Activated CD4-positive, alpha-beta T cell treated with anti-CD3 and anti-CD28 coated beads for 36 hours (primary cell): ENCODE results near the gene PHLDA2. TPM values are rescaled to one million over a fixed set of nuclear protein-coding genes. Genes with fewer than 3 reads are reported as not detected.
"Not testable (repeated sequence)": the region's sequence is repeated elsewhere in the genome, so short reads cannot be mapped to it uniquely, and the experiment has no call there.

Experiments used
- ATAC-seq: fragments of 200-7000 bp; cut with Tn5 transposase; one replicate; pipeline ENCODE4 v1.10.0; 2021; ENCODE audit warnings: mild to moderate bottlenecking, moderate library complexity
- CTCF ChIA-PET: fragments of 350-600 bp; sonication (Branson Sonifier 250); formaldehyde crosslinking; loops from one replicate; lab custom pipeline; 2021; ENCODE audit warnings: antibody characterized with exemption; lab: Charles Lee
- POLR2A ChIA-PET: fragments of 350-600 bp; sonication (Branson Sonifier 250); formaldehyde crosslinking; loops from one replicate; lab custom pipeline; 2021; ENCODE audit warnings: antibody characterized with exemption, inconsistent platforms; lab: Charles Lee
- DNase-seq: peaks from one replicate; pipeline ENCODE4 v3.0.0-alpha.2; 2020
- H3K27ac Mint-ChIP-seq: one replicate; pipeline ENCODE4 v1.8.0; 2021; ENCODE audit warnings: mixed read lengths
- H3K27me3 Mint-ChIP-seq: one replicate; pipeline ENCODE4 v1.8.0; 2021; ENCODE audit warnings: mixed read lengths
- H3K36me3 Mint-ChIP-seq: one replicate; pipeline ENCODE4 v1.8.0; 2021; ENCODE audit warnings: low read depth, mixed read lengths
- H3K4me1 Mint-ChIP-seq: one replicate; pipeline ENCODE4 v1.8.0; 2021; ENCODE audit warnings: mixed read lengths
- H3K4me3 Mint-ChIP-seq: one replicate; pipeline ENCODE4 v1.8.0; 2021; ENCODE audit warnings: mild to moderate bottlenecking, moderate library complexity, mixed read lengths
- H3K9me3 Mint-ChIP-seq: one replicate; pipeline ENCODE4 v1.8.0; 2021; ENCODE audit warnings: low read depth, mixed read lengths
- intact Hi-C, 2 experiments: fragments of 100-400 bp; cut with DNase I in 1 of 2; cut with micrococcal nuclease in 1 of 2; formaldehyde crosslinking; loops; one replicate each; pipeline versions ENCODE4 v1.14.2 to v1.15.1; 2022 to 2024; cut with DNase I, micrococcal nuclease
- total RNA-seq, 2 experiments: library from RNA; stranded (reverse); gene quantifications; one replicate each; pipeline ENCODE4 v1.2.3, GENCODE V29; 2021

Gene PHLDA2
- total RNA-seq, 2 experiments from 2014 or later, result 3.1 to 3.7 TPM

GRCh38 chr11:2913776-2914175, 15.4 kb downstream of the PHLDA2 start:
- Mint-ChIP-seq H3K9me3 (no peaks in the 10 kb centered on the region), H3K4me1 (peaks cover 5% of the 10 kb centered on the region), H3K27me3 (no peaks in the 10 kb centered on the region), H3K27ac (no peak overlapping the region), H3K36me3 (no peaks in the 10 kb centered on the region), H3K4me3 (no peak overlapping the region)
- ChIA-PET POLR2A (no interaction called here), CTCF (interaction anchor here (0.7 to 1.0 kb wide), 2 partner anchors 11 to 18 kb away, joined by 3 read pairs; no protein-coding TSS in a partner anchor)
- DNase-seq, result no peak
- intact Hi-C loops, result no loop called here
- ATAC-seq, result no peak

GRCh38 chr11:2913019-2913431, 16.2 kb downstream of the PHLDA2 start:
- ATAC-seq, result no peak
- CTCF ChIA-PET, result no interaction called here
- POLR2A ChIA-PET, result no interaction called here
- DNase-seq, result no peak
- no peaks in the 10 kb centered on the region for H3K9me3 Mint-ChIP-seq
- no peaks in the 10 kb centered on the region for H3K27me3 Mint-ChIP-seq
- H3K36me3 Mint-ChIP-seq, result no peaks in the 10 kb centered on the region
- no peak overlapping the region for H3K27ac Mint-ChIP-seq
- no peak overlapping the region for H3K4me3 Mint-ChIP-seq
- H3K4me1 Mint-ChIP-seq, result peaks cover 5% of the 10 kb centered on the region
- intact Hi-C loops, result no loop called here

DNA sequence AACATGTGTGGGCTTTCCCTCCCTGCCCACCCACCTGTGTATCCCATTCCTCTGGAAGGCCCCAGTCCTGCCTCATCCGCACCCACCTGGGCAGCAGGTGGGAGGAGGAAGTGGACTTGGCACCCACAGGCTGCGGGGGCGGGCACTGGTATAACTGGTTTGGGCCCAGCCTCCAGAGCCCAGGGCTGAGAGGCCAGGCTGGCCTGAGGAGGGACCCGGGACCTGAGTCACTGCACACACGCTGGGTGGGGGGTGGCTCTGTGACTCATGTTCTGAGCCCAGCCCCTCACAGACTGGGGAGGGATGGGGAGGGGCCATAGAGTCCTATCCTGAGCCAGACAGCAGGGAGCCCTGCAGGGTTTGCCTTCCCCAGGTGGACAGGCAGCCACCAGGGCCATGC, 16.7 kb downstream of the PHLDA2 start:
- H3K9me3 Mint-ChIP-seq, result no peaks in the 10 kb centered on the region
- intact Hi-C loops, result no loop called here

GRCh38 chr11:2911785-2912391, 17.3 kb downstream of the PHLDA2 start:
- H3K4me3 Mint-ChIP-seq, result no peak overlapping the region
- H3K27me3 Mint-ChIP-seq, result no peaks in the 10 kb centered on the region
- no peak for DNase-seq
- ChIA-PET POLR2A (interaction anchor here (0.7 kb wide), 1 partner anchor 136 kb away, joined by 3 read pairs; no protein-coding TSS in a partner anchor), CTCF (no interaction called here)
- intact Hi-C loops, result no loop called here
- H3K4me1 Mint-ChIP-seq, result peaks cover 5% of the 10 kb centered on the region
- ATAC-seq, result no peak
- no peaks in the 10 kb centered on the region for H3K36me3 Mint-ChIP-seq
- no peaks in the 10 kb centered on the region for H3K9me3 Mint-ChIP-seq
- no peak overlapping the region for H3K27ac Mint-ChIP-seq

More for the DNA sequence above, 16.7 kb downstream of the PHLDA2 start:
- Mint-ChIP-seq H3K4me1 (peaks cover 5% of the 10 kb centered on the region), H3K36me3 (no peaks in the 10 kb centered on the region), H3K27me3 (no peaks in the 10 kb centered on the region), H3K4me3 (no peak overlapping the region), H3K27ac (no peak overlapping the region)
- ChIA-PET CTCF (no interaction called here), POLR2A (no interaction called here)
- DNase-seq (no peak), ATAC-seq (peak; percentile 59)

DNA sequence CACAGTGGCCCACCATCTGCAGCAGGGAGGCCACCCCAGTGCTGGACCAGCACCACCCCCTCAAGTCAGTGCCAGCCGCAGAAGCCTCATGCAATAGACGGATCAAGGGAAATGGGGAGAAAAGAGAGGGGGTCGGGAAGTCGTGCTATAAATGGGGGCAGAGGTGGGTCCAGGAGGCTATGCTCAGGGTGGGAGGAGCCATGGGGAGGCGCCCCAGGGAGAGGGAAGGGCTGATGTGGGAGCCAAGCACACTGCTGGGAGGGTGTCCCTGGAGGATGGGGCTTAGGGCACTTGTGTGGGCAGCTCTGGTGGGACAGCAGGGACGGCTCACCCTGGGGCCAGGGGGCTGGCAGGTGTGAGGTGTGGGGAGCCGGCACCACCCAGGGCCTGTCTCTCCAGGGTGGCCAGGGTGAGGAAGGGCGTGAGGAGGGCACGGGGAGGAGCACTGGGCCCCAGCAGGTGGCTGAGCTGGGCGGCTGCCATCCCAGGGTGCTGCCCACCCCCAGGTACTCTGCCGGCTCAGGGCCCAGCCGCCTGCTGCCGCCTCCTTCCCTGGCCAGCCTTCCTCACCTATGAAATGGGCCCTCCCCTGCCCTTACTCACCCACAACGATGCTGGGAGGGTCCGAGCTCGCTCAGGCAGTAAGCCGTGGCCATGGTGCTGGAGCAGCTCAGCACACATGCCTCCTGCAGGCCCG, 18.0 kb downstream of the PHLDA2 start:
- POLR2A ChIA-PET, result interaction anchor here (0.7 kb wide), 1 partner anchor 136 kb away, joined by 3 read pairs; no protein-coding TSS in a partner anchor
- no peaks in the 10 kb centered on the region for H3K27me3 Mint-ChIP-seq
- H3K36me3 Mint-ChIP-seq, result peaks cover under 1% of the 10 kb centered on the region
- CTCF ChIA-PET, result no interaction called here
- no peaks in the 10 kb centered on the region for H3K9me3 Mint-ChIP-seq
- no peak overlapping the region for H3K27ac Mint-ChIP-seq
- DNase-seq (no peak), ATAC-seq (no peak)
- intact Hi-C loops, result no loop called here
- H3K4me1 Mint-ChIP-seq, result peaks cover 5% of the 10 kb centered on the region
- H3K4me3 Mint-ChIP-seq, result no peak overlapping the region

DNA sequence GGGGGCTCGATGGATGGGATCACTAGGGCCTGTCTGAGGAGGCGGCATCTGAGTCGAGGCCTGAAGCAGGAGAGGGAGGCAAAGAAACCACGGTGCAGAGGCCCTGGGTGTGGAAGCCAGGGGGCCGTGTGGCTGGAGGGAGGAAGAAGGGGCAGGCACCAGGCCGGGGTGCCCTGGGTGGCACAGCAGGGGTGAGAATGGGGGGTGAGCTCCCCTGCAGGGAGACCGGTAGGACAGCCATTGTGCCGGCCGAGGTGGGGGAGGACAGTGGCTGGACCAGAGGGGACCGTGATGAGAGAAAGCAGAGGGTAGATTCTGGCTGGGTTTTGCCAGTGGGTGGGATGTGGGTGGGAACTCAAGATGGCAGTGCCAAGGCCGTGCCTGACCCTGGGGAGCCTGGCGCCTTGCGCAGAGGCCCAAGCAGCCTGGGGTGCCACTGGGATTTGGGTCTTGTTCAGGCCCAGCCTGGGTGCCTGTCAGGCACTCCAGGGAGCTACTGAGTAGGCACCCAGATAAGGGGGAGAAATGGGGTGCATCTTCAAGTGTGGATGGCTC, 18.7 kb downstream of the PHLDA2 start:
- H3K36me3 Mint-ChIP-seq, result peaks cover 8% of the 10 kb centered on the region
- intact Hi-C loops, result no loop called here
- DNase-seq (no peak), ATAC-seq (no peak)
- no peaks in the 10 kb centered on the region for H3K9me3 Mint-ChIP-seq
- POLR2A ChIA-PET, result no interaction called here
- peaks cover 5% of the 10 kb centered on the region for H3K4me1 Mint-ChIP-seq
- H3K27me3 Mint-ChIP-seq, result no peaks in the 10 kb centered on the region
- no peak overlapping the region for H3K27ac Mint-ChIP-seq
- no peak overlapping the region for H3K4me3 Mint-ChIP-seq
- CTCF ChIA-PET, result no interaction called here

DNA sequence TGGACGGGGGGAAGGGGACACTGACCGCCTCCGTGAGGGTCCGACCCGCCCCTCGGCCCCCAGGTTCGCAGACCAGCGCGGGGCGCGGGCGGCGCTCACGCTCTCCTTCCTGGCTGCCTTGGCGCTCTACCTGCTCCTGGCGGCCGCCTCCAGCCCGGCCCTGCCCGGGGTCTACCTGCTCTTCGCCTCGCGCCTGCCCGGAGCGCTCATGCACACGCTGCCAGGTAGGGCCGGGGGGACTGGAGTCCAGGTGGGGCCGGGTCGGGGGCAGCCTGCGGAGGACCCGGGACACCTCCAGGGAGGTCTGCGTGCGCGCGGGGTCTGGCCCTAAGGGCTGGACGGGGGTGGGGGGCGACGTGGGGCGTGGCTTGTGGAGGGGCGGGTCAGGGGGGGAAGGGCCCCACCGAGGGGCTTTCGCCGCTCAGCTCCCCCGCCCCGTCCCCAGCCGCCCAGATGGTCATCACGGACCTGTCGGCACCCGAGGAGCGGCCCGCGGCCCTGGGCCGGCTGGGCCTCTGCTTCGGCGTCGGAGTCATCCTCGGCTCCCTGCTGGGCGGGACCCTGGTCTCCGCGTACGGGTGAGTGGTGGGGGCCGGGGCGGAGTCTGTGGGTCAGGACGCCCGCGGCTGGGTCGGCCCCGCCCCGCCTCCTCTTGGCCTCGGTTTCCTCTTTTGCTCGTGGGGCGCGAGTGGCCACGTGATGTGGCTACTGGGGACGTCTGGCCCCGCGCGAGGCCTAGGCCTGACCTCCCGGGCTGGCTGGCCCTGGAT, 19.9 kb downstream of the PHLDA2 start:
- peaks cover 5% of the 10 kb centered on the region for H3K4me1 Mint-ChIP-seq
- H3K4me3 Mint-ChIP-seq, result no peak overlapping the region
- H3K36me3 Mint-ChIP-seq, result peaks cover 12% of the 10 kb centered on the region
- ATAC-seq (no peak), DNase-seq (no peak)
- H3K27ac Mint-ChIP-seq, result no peak overlapping the region
- CTCF ChIA-PET, result interaction anchor here (0.7 kb wide), 1 partner anchor 10 kb away, joined by 3 read pairs; no protein-coding TSS in a partner anchor
- POLR2A ChIA-PET, result no interaction called here
- H3K9me3 Mint-ChIP-seq, result no peaks in the 10 kb centered on the region
- H3K27me3 Mint-ChIP-seq, result no peaks in the 10 kb centered on the region
- intact Hi-C loops, result no loop called here

DNA sequence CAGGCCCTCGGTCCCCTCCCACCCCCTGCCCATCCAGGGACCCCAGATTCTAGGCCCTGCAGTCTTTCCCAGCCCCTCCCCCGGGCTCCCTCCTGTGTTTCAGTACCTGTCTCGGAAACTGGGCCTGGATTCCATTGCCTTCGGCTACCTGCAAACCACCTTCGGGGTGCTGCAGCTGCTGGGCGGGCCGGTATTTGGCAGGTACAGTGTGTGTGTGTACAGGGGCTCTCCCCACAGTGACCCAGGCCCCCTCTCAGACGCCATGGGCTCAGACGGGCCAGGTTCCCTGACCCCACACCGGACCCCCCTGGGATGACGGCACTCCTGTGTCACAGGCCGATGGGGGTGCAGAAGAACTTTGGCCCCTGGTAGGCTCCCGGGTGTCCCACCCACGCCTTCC, 21.1 kb downstream of the PHLDA2 start:
- peaks cover 8% of the 10 kb centered on the region for H3K4me1 Mint-ChIP-seq
- H3K27me3 Mint-ChIP-seq, result no peaks in the 10 kb centered on the region
- H3K36me3 Mint-ChIP-seq, result peaks cover 12% of the 10 kb centered on the region
- intact Hi-C loops, result no loop called here
- no peak for ATAC-seq
- H3K4me3 Mint-ChIP-seq, result no peak overlapping the region
- no peak for DNase-seq
- no peaks in the 10 kb centered on the region for H3K9me3 Mint-ChIP-seq
- POLR2A ChIA-PET, result no interaction called here
- CTCF ChIA-PET, result no interaction called here
- no peak overlapping the region for H3K27ac Mint-ChIP-seq

GRCh38 chr11:2905299-2905698, 23.9 kb downstream of the PHLDA2 start:
- ATAC-seq, intact Hi-C loops, H3K27me3 Mint-ChIP-seq, H3K27ac Mint-ChIP-seq, H3K4me3 Mint-ChIP-seq, H3K9me3 Mint-ChIP-seq, POLR2A ChIA-PET, DNase-seq: not testable (repeated sequence)
- peaks cover 11% of the 10 kb centered on the region for H3K4me1 Mint-ChIP-seq
- H3K36me3 Mint-ChIP-seq, result peaks cover 12% of the 10 kb centered on the region
- CTCF ChIA-PET, result interaction anchor here (2.3 kb wide), 1 partner anchor 372 kb away, joined by 9 read pairs; no protein-coding TSS in a partner anchor

GRCh38 chr11:2904153-2905052, 24.8 kb downstream of the PHLDA2 start:
- Mint-ChIP-seq H3K27me3 (no peaks in the 10 kb centered on the region), H3K36me3 (peaks cover 12% of the 10 kb centered on the region), H3K4me1 (peaks cover 16% of the 10 kb centered on the region), H3K9me3 (no peaks in the 10 kb centered on the region), H3K4me3 (no peak overlapping the region), H3K27ac (no peak overlapping the region)
- intact Hi-C loops, result no loop called here
- ChIA-PET CTCF (interaction anchor here (0.5 to 4.3 kb wide), 5 partner anchors 11 to 371 kb away, joined by 3 to 28 read pairs (median 4); no protein-coding TSS in a partner anchor), POLR2A (no interaction called here)
- no peak for DNase-seq
- ATAC-seq, result no peak
